Tibial artery (tissue), 4 donors: ENCODE measurements around the gene WNK4.

Source experiments
- DNase-seq, 2 donors: peaks; one replicate each; pipeline ENCODE4 v3.0.0-alpha.2; 2019
- H3K27ac ChIP-seq, 2 donors: fragments of 200-600 bp; sonication (generic) in 1 of 2; 1 replicate in 1 of 2; 2 replicates in 1 of 2; pipeline ENCODE4 v1.5.1; 2018 to 2019; ENCODE audit warnings: mild to moderate bottlenecking in 1 of 2
- H3K27me3 ChIP-seq, 2 donors: fragments of 200-600 bp; sonication (generic) in 1 of 2; one replicate each; pipeline versions ENCODE4 v1.5.1 to v1.6.0; 2016 to 2019
- H3K36me3 ChIP-seq, 3 donors: fragments of 200-600 bp; sonication (generic) in 2 of 3; one replicate each; pipeline ENCODE4 v1.5.1; 2016 to 2019; ENCODE audit warnings: mild to moderate bottlenecking in 2 of 3
- H3K4me1 ChIP-seq, 4 donors: fragments of 200-600 bp; sonication (generic) in 2 of 4; 1 replicate in 3 of 4; 2 replicates in 1 of 4; pipeline ENCODE4 v1.5.1; 2016 to 2019
- H3K4me3 ChIP-seq, 2 donors: fragments of 200-600 bp; sonication (generic) in 1 of 2; 1 replicate in 1 of 2; 2 replicates in 1 of 2; pipeline ENCODE4 v1.5.1; 2018 to 2019; ENCODE audit warnings: mild to moderate bottlenecking in 2 of 2
- H3K9me3 ChIP-seq, 3 donors: fragments of 200-600 bp; sonication (generic) in 1 of 3; one replicate each; pipeline ENCODE4 v1.5.1; 2016 to 2019
- intact Hi-C: fragments of 100-400 bp; cut with DNase I; formaldehyde crosslinking; loops from one replicate; pipeline ENCODE4 v1.15.0; 2023; ENCODE audit warnings: low total_unique reads
- TF ChIP-seq, protein P1 (sequence below), 2 experiments: fragments of 200-600 bp in 1 of 2; fragments of 450-650 bp in 1 of 2; IDR thresholded peaks; one replicate each; pipeline ENCODE4 v1.5.1; 2017 to 2019; ENCODE audit warnings: antibody characterized with exemption in 2 of 2, mild to moderate bottlenecking in 1 of 2, moderate library complexity in 1 of 2

WNK4 gene

GRCh38 chr17:42781639-42782165 is 1.3 kb downstream of the WNK4 start:
- intact Hi-C loops, result no loop called here
- peaks cover 0 to 69% of the 10 kb centered on the region in 2 donors for H3K27me3 ChIP-seq

DNA sequence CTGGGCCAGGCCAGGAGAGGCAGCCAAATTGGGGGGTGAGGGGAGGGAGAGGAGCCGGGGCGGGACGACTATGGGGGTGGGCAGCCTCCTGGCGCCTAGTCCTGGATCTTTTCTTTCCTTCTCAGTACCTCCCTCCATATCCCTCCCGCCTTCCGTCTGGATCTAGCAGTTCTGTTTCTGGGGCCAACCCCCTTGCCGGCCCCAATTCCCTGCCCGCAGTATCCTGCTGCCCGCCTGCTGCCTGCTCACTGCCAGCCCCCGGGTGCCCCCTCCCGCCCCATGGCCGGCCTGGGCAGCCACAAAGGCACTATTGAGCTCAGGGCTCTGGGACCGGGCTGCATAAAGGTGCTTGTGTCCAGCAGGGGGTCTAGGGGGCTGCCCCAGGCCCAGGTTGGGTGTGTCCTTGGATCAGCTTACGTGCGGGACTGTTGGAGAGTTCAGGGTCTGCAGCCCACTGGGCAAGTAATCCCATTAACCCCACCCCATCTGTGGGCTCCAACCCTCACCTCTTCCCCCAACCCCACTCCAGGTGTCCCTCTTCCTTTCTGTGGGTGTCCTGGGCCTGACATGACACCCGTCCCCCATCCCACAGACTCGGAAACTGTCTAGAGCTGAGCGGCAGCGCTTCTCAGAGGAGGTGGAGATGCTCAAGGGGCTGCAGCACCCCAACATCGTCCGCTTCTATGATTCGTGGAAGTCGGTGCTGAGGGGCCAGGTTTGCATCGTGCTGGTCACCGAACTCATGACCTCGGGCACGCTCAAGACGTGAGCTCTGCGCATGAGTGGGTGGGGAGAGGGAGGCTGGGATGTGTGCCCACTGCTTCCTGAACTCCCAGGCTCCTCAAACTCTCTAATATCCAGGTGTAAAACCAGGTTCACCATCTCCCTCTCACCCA is 2.0 kb downstream of the WNK4 start:
- no peak for DNase-seq
- TF ChIP-seq, protein P1, sequence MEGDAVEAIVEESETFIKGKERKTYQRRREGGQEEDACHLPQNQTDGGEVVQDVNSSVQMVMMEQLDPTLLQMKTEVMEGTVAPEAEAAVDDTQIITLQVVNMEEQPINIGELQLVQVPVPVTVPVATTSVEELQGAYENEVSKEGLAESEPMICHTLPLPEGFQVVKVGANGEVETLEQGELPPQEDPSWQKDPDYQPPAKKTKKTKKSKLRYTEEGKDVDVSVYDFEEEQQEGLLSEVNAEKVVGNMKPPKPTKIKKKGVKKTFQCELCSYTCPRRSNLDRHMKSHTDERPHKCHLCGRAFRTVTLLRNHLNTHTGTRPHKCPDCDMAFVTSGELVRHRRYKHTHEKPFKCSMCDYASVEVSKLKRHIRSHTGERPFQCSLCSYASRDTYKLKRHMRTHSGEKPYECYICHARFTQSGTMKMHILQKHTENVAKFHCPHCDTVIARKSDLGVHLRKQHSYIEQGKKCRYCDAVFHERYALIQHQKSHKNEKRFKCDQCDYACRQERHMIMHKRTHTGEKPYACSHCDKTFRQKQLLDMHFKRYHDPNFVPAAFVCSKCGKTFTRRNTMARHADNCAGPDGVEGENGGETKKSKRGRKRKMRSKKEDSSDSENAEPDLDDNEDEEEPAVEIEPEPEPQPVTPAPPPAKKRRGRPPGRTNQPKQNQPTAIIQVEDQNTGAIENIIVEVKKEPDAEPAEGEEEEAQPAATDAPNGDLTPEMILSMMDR (IDR thresholded peaks at IDR 0.05), result no peak
- Histone ChIP-seq H3K4me3 (no peak overlapping the region), H3K36me3 (peaks cover 19 to 23% (median 22%) of the 10 kb centered on the region in 3 donors), H3K4me1 (peaks cover 0 to 43% (median 22%) of the 10 kb centered on the region in 4 donors), H3K27ac (no peak overlapping the region), H3K9me3 (no peaks in the 10 kb centered on the region), H3K27me3 (peaks cover 0 to 76% of the 10 kb centered on the region in 2 donors)
- intact Hi-C loops, result no loop called here

More at GRCh38 chr17:42781639-42782165, 1.3 kb downstream of the WNK4 start:
- Histone ChIP-seq H3K27ac (no peak overlapping the region), H3K36me3 (peaks cover 26 to 30% (median 30%) of the 10 kb centered on the region in 3 donors), H3K9me3 (no peaks in the 10 kb centered on the region), H3K4me1 (peaks cover 0 to 43% (median 22%) of the 10 kb centered on the region in 4 donors), H3K4me3 (no peak overlapping the region)
- DNase-seq, result no peak
- TF ChIP-seq, protein P1 (IDR thresholded peaks at IDR 0.05), result no peak

GRCh38 chr17:42783062-42783790 is 2.8 kb downstream of the WNK4 start:
- TF ChIP-seq, protein P1 (IDR thresholded peaks at IDR 0.05), result no peak
- H3K4me1 ChIP-seq, result peaks cover 0 to 43% (median 22%) of the 10 kb centered on the region in 4 donors
- no peaks in the 10 kb centered on the region for H3K9me3 ChIP-seq
- intact Hi-C loops, result no loop called here
- H3K27me3 ChIP-seq, result peaks cover 0 to 84% of the 10 kb centered on the region in 2 donors
- H3K36me3 ChIP-seq, result peaks cover 12 to 15% (median 14%) of the 10 kb centered on the region in 3 donors
- no peak overlapping the region for H3K27ac ChIP-seq
- no peak for DNase-seq
- no peak overlapping the region for H3K4me3 ChIP-seq

- H3K27ac ChIP-seq, result no peak overlapping the region
- peaks cover 7 to 10% (median 9%) of the 10 kb centered on the region in 3 donors for H3K36me3 ChIP-seq
- TF ChIP-seq, protein P1 (IDR thresholded peaks at IDR 0.05), result no peak
- no peak overlapping the region for H3K4me3 ChIP-seq
- peaks cover 0 to 43% (median 22%) of the 10 kb centered on the region in 4 donors for H3K4me1 ChIP-seq
- intact Hi-C loops, result no loop called here
- H3K9me3 ChIP-seq, result no peaks in the 10 kb centered on the region
- H3K27me3 ChIP-seq, result peaks cover 0 to 90% of the 10 kb centered on the region in 2 donors
- no peak for DNase-seq
Observed at GRCh38 chr17:42783791-42784138, 3.4 kb downstream of the WNK4 start.

DNA sequence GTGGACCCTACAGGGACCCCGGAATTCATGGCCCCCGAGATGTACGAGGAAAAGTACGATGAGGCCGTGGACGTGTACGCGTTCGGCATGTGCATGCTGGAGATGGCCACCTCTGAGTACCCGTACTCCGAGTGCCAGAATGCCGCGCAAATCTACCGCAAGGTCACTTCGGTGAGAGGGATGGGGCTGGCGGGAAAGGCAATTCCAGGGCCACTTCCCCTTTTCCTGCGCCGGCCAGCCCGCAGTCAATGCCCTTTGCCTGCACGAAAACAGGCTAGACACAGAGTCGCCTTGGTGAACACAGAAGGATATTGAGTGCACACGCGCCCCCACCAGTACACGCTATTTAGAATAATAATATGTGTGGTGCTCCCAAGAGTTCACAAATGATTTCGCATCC is 4.0 kb downstream of the WNK4 start:
- Histone ChIP-seq H3K4me1 (peaks cover 0 to 43% (median 22%) of the 10 kb centered on the region in 4 donors), H3K4me3 (no peak overlapping the region)
- intact Hi-C loops, result no loop called here

More for the DNA sequence above, 4.0 kb downstream of the WNK4 start:
- Histone ChIP-seq H3K36me3 (peaks cover under 1 to 3% (median 2%) of the 10 kb centered on the region in 3 donors), H3K27me3 (peaks cover 0 to 96% of the 10 kb centered on the region in 2 donors), H3K27ac (no peak overlapping the region), H3K9me3 (no peaks in the 10 kb centered on the region)
- DNase-seq, result no peak
- TF ChIP-seq, protein P1 (IDR thresholded peaks at IDR 0.05), result no peak
